ENCODE data around the gene HS6ST3. TPM values are rescaled to one million over a fixed set of nuclear protein-coding genes. Genes with fewer than 3 reads are reported as not detected.

Gene HS6ST3
- total RNA-seq, 2 experiments from 2014 or later: not detected

GRCh38 chr13:96871469-96871868 lies 781.6 kb downstream of the HS6ST3 start:
- no peaks in the 10 kb centered on the region for H3K36me3 Mint-ChIP-seq (ENCODE audit: low read depth)
- DNase-seq: no peak
- no peaks in the 10 kb centered on the region for H3K27me3 Mint-ChIP-seq (ENCODE audit: low read depth)
- no peak overlapping the region for H3K27ac Mint-ChIP-seq
- ATAC-seq: no peak
- CTCF ChIA-PET: no interaction called here
- no peaks in the 10 kb centered on the region for H3K9me3 Mint-ChIP-seq (ENCODE audit: insufficient read depth)
- POLR2A ChIA-PET: no interaction called here
- H3K4me1 Mint-ChIP-seq (ENCODE audit: low read depth): no peaks in the 10 kb centered on the region
- H3K4me3 Mint-ChIP-seq: no peak overlapping the region

- Mint-ChIP-seq H3K4me1 (ENCODE audit: low read depth) (no peaks in the 10 kb centered on the region), H3K4me3 (no peak overlapping the region), H3K36me3 (ENCODE audit: low read depth) (no peaks in the 10 kb centered on the region), H3K27me3 (ENCODE audit: low read depth) (no peaks in the 10 kb centered on the region), H3K9me3 (ENCODE audit: insufficient read depth) (no peaks in the 10 kb centered on the region), H3K27ac (no peak overlapping the region)
- CTCF ChIA-PET: no interaction called here
- DNase-seq: no peak
- POLR2A ChIA-PET: no interaction called here
- no peak for ATAC-seq
Observed at GRCh38 chr13:96880419-96880818, 790.5 kb downstream of the HS6ST3 start.

Small RNA genes within 50 kb of the gene (microRNA-seq; reads per million reads assigned to microRNA genes)
- gene MIR4501: not detected

Other genes with a start within 250 kb of the HS6ST3 start
- gene UGGT2, start 36.7 kb upstream of the HS6ST3 start, total RNA-seq: not detected

Data from activated CD8-positive, alpha-beta T cell treated with anti-CD3 and anti-CD28 coated beads, Interleukin-2, amount 10 ng/mL, durations not matched to agents 7 days and 5 days (primary cell).